Measurements from ENCODE around the gene ZNF516. TPM values are rescaled to one million over a fixed set of nuclear protein-coding genes. Genes with fewer than 3 reads are reported as not detected.

Gene ZNF516
- total RNA-seq, 1 donor from 2014 or later: 21.6 TPM

GRCh38 chr18:76428396-76429261, 66.4 kb downstream of the ZNF516 start:
- H3K36me3 ChIP-seq: peaks cover 5 to 6% of the 10 kb centered on the region in 2 donors
- H3K27me3 ChIP-seq: no peaks in the 10 kb centered on the region
- TF ChIP-seq, protein P1, sequence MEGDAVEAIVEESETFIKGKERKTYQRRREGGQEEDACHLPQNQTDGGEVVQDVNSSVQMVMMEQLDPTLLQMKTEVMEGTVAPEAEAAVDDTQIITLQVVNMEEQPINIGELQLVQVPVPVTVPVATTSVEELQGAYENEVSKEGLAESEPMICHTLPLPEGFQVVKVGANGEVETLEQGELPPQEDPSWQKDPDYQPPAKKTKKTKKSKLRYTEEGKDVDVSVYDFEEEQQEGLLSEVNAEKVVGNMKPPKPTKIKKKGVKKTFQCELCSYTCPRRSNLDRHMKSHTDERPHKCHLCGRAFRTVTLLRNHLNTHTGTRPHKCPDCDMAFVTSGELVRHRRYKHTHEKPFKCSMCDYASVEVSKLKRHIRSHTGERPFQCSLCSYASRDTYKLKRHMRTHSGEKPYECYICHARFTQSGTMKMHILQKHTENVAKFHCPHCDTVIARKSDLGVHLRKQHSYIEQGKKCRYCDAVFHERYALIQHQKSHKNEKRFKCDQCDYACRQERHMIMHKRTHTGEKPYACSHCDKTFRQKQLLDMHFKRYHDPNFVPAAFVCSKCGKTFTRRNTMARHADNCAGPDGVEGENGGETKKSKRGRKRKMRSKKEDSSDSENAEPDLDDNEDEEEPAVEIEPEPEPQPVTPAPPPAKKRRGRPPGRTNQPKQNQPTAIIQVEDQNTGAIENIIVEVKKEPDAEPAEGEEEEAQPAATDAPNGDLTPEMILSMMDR (IDR thresholded peaks at IDR 0.05): no peak
- H3K27ac ChIP-seq: no peak overlapping the region
- intact Hi-C loops (cut with DNase I): no loop called here
- H3K9me3 ChIP-seq: no peaks in the 10 kb centered on the region
- H3K4me3 ChIP-seq: no peak overlapping the region
- H3K4me1 ChIP-seq: peaks cover 0 to 6% of the 10 kb centered on the region in 2 donors
- DNase-seq (ENCODE audit: low spot score in 2 of 2): no peak

DNA sequence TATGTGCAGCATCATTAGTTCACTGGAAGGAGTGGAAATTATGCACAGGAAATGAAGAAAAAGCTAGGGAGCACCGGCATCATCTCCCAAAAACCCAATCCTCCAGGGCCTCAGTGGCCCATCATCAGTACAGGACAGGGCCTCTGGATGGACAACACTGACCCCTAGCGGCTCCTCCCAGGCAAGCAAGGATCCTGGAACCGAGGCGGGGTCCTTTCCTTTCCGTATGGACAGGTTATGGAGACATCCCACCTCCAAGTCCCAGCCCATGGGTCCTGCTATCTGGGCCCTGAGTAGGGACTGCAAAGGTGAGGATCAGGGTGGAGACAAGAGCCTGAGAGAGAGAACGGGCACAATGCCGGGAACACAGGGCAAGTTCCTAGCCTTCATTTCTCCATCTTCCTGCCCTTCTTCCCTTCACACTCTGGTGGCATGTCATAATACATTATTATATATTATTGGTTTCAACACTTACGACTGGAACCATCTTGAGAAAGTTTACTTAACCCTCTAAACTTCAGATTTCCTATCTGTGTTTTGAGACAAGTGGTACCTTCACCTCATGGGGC, 68.2 kb downstream of the ZNF516 start:
- H3K4me1 ChIP-seq: peaks cover 0 to 6% of the 10 kb centered on the region in 2 donors
- DNase-seq (ENCODE audit: low spot score in 2 of 2): no peak

DNA sequence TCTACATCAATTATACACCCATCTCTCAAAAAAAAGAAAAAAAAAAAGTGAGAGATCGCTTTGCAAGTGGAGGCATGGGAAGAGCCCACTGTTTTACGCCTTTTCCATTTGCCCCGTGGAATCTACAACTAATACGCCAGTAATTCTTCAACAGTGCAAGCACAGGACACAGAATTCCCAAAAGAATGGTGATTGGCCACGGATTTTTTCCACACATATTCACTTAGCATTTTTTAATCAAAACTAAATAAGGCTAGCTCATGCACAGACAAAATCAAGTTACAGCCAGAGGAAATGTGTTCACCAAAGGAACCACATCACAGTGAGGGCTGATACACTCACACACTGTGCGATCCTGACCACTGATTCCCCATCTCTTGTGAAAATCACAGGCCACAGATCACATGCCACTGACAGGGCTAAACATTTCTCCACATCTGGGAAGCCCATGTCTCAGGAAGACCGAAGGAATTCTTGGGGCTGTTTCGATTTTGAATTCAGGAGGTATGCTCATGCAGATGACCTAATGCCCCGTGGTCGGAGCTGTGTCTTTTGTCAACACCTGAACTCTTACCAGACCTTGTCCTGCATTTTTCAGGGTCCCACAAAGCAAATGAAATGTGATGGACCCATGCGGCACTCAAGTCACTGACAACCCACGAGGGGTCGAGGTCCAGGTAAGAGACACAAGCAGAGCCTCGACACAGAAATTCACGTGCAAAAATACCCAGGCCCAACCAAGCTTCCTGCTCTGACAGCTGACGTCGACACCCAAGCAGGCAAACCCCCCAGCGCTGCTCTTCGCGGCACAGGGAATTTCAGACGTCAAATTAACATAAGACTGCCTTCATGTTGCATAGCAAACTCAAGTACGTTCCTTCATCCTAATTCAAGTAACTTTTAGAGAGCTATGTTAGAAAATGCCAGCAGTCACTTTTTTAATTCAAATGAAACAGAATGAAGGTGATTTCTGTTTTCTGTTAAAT, 69.6 kb downstream of the ZNF516 start:
- Histone ChIP-seq H3K27me3 (no peaks in the 10 kb centered on the region), H3K4me1 (peaks cover 0 to 3% of the 10 kb centered on the region in 2 donors), H3K27ac (no peak overlapping the region), H3K9me3 (no peaks in the 10 kb centered on the region), H3K36me3 (no peaks in the 10 kb centered on the region), H3K4me3 (no peak overlapping the region)
- DNase-seq (ENCODE audit: low spot score in 2 of 2): no peak
- TF ChIP-seq, protein P1 (IDR thresholded peaks at IDR 0.05): no peak
- intact Hi-C loops (cut with DNase I): no loop called here

More for the DNA sequence above, 68.2 kb downstream of the ZNF516 start:
- TF ChIP-seq, protein P1 (IDR thresholded peaks at IDR 0.05): peak in 2 of 3 experiments; percentile 18 to 48
- intact Hi-C loops (cut with DNase I): no loop called here
- no peaks in the 10 kb centered on the region for H3K9me3 ChIP-seq
- H3K27me3 ChIP-seq: no peaks in the 10 kb centered on the region
- no peaks in the 10 kb centered on the region for H3K36me3 ChIP-seq
- no peak overlapping the region for H3K27ac ChIP-seq
- no peak overlapping the region for H3K4me3 ChIP-seq

- Histone ChIP-seq H3K27me3 (no peaks in the 10 kb centered on the region), H3K4me3 (no peak overlapping the region), H3K27ac (no peak overlapping the region), H3K9me3 (no peaks in the 10 kb centered on the region), H3K36me3 (no peaks in the 10 kb centered on the region), H3K4me1 (no peaks in the 10 kb centered on the region)
- no peak for DNase-seq (ENCODE audit: low spot score in 2 of 2)
- intact Hi-C loops (cut with DNase I): no loop called here
- TF ChIP-seq, protein P1 (IDR thresholded peaks at IDR 0.05): no peak
Measured at GRCh38 chr18:76422838-76423237, 72.2 kb downstream of the ZNF516 start.

DNA sequence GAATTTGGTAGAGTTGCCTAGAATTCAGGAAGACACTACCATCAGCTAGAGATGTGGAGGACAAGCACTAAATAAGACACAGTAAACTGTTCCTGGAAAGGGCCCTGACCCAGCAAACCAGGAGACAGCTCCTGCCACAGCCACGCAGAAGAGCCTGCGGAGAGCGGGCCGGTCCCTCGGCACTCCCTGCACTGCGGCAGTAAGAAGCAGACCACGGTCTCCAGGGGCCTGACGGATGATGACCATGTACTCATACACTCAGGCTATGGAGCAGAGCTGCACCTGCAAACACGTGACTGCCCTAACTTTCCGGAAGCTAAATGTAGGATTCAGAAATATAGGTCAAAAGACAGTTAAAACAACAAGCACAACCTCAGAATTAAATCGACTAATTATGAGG, 72.9 kb downstream of the ZNF516 start:
- Histone ChIP-seq H3K27me3 (no peaks in the 10 kb centered on the region), H3K27ac (no peak overlapping the region), H3K4me1 (no peaks in the 10 kb centered on the region), H3K4me3 (no peak overlapping the region), H3K9me3 (no peaks in the 10 kb centered on the region), H3K36me3 (no peaks in the 10 kb centered on the region)
- intact Hi-C loops (cut with DNase I): no loop called here
- DNase-seq (ENCODE audit: low spot score in 2 of 2): no peak
- TF ChIP-seq, protein P1 (IDR thresholded peaks at IDR 0.05): no peak

Measured in ascending aorta (tissue), 2 donors.